Stimulated activated CD8-positive, alpha-beta memory T cell treated with anti-CD3 and anti-CD28 coated beads, Interleukin-7, amount 100 ng/mL, for 48 hours (primary cell): ENCODE data around the gene KANSL1L.
"Not testable (repeated sequence)": the region's sequence is repeated elsewhere in the genome, so short reads cannot be mapped to it uniquely, and the experiment has no call there.

Experiments
- DNase-seq, 2 donors: peaks; one replicate each; pipeline ENCODE4 v3.0.0-alpha.2; 2020; ENCODE audit warnings: low read depth in 1 of 2; ENCODE audit errors: extremely low read depth in 1 of 2

The KANSL1L gene

GRCh38 chr2:210171309-210172218 is at the start of gene KANSL1L:
Gene KANSL1L, minus strand, starts transcription at chr2:210171409. Its CDS starts 16,827 bp downstream, at chr2:210154582.
- peak; percentile 91 to 93 for DNase-seq

GRCh38 chr2:210215120-210215519 is 43.9 kb upstream of the KANSL1L start:
- DNase-seq = no peak

GRCh38 chr2:210210185-210210584 is 39.0 kb upstream of the KANSL1L start:
- DNase-seq = no peak

GRCh38 chr2:210207929-210208328 is 36.7 kb upstream of the KANSL1L start:
- no peak for DNase-seq

GRCh38 chr2:210203558-210203957 is 32.3 kb upstream of the KANSL1L start:
- DNase-seq = no peak

- no peak for DNase-seq
These were observed 31.9 kb upstream of the KANSL1L start for GRCh38 chr2:210203147-210203546.

- DNase-seq = no peak
These were observed 28.6 kb upstream of the KANSL1L start for GRCh38 chr2:210199854-210200253.

GRCh38 chr2:210199186-210199765 is 28.1 kb upstream of the KANSL1L start:
- DNase-seq = no peak

GRCh38 chr2:210198326-210198725 is 27.1 kb upstream of the KANSL1L start:
- no peak for DNase-seq

- no peak for DNase-seq
These were observed 26.5 kb upstream of the KANSL1L start for GRCh38 chr2:210197720-210198119.

GRCh38 chr2:210195101-210195852 is 24.1 kb upstream of the KANSL1L start:
- DNase-seq = no peak

- DNase-seq = no peak
These were observed 19.1 kb upstream of the KANSL1L start for GRCh38 chr2:210190345-210190744.

- DNase-seq = no peak
These were observed 18.4 kb upstream of the KANSL1L start for GRCh38 chr2:210189452-210190138.

GRCh38 chr2:210188755-210189154 is 17.5 kb upstream of the KANSL1L start:
- DNase-seq = no peak

GRCh38 chr2:210188190-210188589 is 17.0 kb upstream of the KANSL1L start:
- no peak for DNase-seq

- DNase-seq = not testable (repeated sequence)
These were observed 12.7 kb upstream of the KANSL1L start for GRCh38 chr2:210183936-210184335.

GRCh38 chr2:210181606-210182088 is 10.4 kb upstream of the KANSL1L start:
- not testable (repeated sequence) for DNase-seq

- DNase-seq = not testable (repeated sequence)
These were observed 9.9 kb upstream of the KANSL1L start for GRCh38 chr2:210181033-210181605.

GRCh38 chr2:210180477-210180876 is 9.3 kb upstream of the KANSL1L start:
- DNase-seq = no peak

- DNase-seq = no peak
These were observed 8.3 kb upstream of the KANSL1L start for GRCh38 chr2:210179351-210179990.
